Measurements from ENCODE around the gene SPATA2L. TPM values are rescaled to one million over a fixed set of nuclear protein-coding genes. Genes with fewer than 3 reads are reported as not detected.

SPATA2L gene
- total and polyA plus RNA-seq, 10 of the 15 experiments (the other 5 are each of a cell fraction or from before 2014, with no cell fraction given) = 0.20 to 6.9 (median 3.9) TPM; not detected in 1

DNA sequence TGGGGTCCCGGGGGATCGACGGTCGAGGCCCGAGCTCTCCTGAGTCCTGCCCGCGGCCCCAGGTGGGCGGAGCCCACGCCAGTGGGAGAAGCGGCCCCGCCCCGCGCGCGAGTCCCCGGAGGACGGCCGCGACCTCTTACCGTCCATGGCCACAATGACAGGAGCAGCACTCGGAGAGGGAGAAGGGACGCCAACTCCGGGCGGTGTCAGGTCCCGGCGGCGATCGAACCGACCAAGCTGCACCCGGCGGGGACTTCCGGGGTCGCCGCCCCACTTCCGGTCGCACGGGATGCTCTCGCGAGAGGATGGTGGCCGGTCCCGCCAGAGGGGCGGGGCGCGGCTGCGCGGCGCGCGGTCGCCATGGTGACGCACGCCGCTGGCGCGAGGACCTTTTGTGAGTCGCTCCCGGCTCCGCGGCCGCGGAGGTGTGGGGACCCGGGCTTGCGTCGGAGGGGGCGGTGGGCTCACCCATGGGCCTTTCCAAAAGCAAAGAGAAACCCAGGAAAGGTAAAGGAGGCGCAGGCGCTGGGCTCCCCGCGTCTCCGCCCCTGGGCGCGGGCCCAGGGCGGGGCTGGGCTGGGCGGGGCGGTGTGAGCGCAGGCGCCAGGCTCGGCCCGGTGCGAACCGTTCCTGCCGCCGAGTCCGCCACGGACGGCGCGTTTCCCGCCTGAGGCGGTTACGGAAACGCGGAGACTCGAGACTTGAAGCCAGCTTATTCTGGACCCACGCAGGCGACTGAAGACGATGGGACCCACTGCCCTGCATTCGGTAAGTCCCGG is 43.9 kb downstream of the SPATA2L start, which contains the start of the genes CHMP1A and SPATA33 (continued):
- peak; percentile 41; the same call in 1 of the 2 replicates for TF ChIP-seq BACH1 (IDR thresholded peaks at IDR 0.05; ENCODE audit: borderline replicate concordance)
- TF ChIP-seq, protein P1, sequence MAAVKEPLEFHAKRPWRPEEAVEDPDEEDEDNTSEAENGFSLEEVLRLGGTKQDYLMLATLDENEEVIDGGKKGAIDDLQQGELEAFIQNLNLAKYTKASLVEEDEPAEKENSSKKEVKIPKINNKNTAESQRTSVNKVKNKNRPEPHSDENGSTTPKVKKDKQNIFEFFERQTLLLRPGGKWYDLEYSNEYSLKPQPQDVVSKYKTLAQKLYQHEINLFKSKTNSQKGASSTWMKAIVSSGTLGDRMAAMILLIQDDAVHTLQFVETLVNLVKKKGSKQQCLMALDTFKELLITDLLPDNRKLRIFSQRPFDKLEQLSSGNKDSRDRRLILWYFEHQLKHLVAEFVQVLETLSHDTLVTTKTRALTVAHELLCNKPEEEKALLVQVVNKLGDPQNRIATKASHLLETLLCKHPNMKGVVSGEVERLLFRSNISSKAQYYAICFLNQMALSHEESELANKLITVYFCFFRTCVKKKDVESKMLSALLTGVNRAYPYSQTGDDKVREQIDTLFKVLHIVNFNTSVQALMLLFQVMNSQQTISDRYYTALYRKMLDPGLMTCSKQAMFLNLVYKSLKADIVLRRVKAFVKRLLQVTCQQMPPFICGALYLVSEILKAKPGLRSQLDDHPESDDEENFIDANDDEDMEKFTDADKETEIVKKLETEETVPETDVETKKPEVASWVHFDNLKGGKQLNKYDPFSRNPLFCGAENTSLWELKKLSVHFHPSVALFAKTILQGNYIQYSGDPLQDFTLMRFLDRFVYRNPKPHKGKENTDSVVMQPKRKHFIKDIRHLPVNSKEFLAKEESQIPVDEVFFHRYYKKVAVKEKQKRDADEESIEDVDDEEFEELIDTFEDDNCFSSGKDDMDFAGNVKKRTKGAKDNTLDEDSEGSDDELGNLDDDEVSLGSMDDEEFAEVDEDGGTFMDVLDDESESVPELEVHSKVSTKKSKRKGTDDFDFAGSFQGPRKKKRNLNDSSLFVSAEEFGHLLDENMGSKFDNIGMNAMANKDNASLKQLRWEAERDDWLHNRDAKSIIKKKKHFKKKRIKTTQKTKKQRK (IDR thresholded peaks at IDR 0.05; ENCODE audit: low read depth, low read length) = no peak
- TF ChIP-seq CBFB (IDR thresholded peaks at IDR 0.05; ENCODE audit: low read depth) = no peak; the same call in 1 of the 2 replicates
- TF ChIP-seq GATAD2B (conservative IDR thresholded peaks at IDR 0.05; ENCODE audit: low read depth) = peak; percentile 97
- no peak for TF ChIP-seq ZZZ3 (IDR thresholded peaks at IDR 0.05; ENCODE audit: control insufficient read depth, insufficient read length, low read depth)
- no peak for TF ChIP-seq CHD1 (IDR thresholded peaks at IDR 0.05; ENCODE audit: low read depth, low read length)
- no peak for TF ChIP-seq CBX3 (IDR thresholded peaks at IDR 0.05; ENCODE audit: borderline replicate concordance, low read depth)
- peak in 1 of 2 experiments; percentile 16; a peak in 1 of 4 replicates for TF ChIP-seq IKZF2 (IDR thresholded peaks at IDR 0.05)
- TF ChIP-seq RELA (IDR thresholded peaks at IDR 0.05; ENCODE audit: borderline replicate concordance, partially characterized antibody) = peak; percentile 9
- TF ChIP-seq, protein P2, sequence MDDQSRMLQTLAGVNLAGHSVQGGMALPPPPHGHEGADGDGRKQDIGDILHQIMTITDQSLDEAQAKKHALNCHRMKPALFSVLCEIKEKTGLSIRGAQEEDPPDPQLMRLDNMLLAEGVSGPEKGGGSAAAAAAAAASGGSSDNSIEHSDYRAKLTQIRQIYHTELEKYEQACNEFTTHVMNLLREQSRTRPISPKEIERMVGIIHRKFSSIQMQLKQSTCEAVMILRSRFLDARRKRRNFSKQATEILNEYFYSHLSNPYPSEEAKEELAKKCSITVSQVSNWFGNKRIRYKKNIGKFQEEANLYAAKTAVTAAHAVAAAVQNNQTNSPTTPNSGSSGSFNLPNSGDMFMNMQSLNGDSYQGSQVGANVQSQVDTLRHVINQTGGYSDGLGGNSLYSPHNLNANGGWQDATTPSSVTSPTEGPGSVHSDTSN (IDR thresholded peaks at IDR 0.05; ENCODE audit: insufficient replicate concordance, low read depth, low read length) = no peak
- TF ChIP-seq ZNF622 (IDR thresholded peaks at IDR 0.05) = no peak
- no peak for TF ChIP-seq NBN (IDR thresholded peaks at IDR 0.05)
- TF ChIP-seq CHD4 (IDR thresholded peaks at IDR 0.05) = no peak
- TF ChIP-seq SUZ12 (IDR thresholded peaks at IDR 0.05; ENCODE audit: unreplicated experiment) = no peak
- TF ChIP-seq SMARCA5 (IDR thresholded peaks at IDR 0.05) = no peak
- no peak for TF ChIP-seq ATF7 (IDR thresholded peaks at IDR 0.05; ENCODE audit: low read depth)
- peak; percentile 84 for TF ChIP-seq NR2C1 (IDR thresholded peaks at IDR 0.05)
- no peak for TF ChIP-seq CREM (IDR thresholded peaks at IDR 0.05; ENCODE audit: low read depth)
- TF ChIP-seq EGR1 (IDR thresholded peaks at IDR 0.05; ENCODE audit: borderline replicate concordance in 1 of 2, low read depth in 2 of 2, low read length in 2 of 2) = no peak
- no peak for TF ChIP-seq STAT3 (IDR thresholded peaks at IDR 0.05; ENCODE audit: low read depth, low read length)
- no peak for TF ChIP-seq ZNF24 (IDR thresholded peaks at IDR 0.05)
- peak; percentile 50; the same call in 1 of the 2 replicates for TF ChIP-seq HCFC1 (IDR thresholded peaks at IDR 0.05; ENCODE audit: low read length)
- no peak for TF ChIP-seq ZNF384 (IDR thresholded peaks at IDR 0.05; ENCODE audit: borderline replicate concordance, low read depth, low read length)
- TF ChIP-seq, protein P3, sequence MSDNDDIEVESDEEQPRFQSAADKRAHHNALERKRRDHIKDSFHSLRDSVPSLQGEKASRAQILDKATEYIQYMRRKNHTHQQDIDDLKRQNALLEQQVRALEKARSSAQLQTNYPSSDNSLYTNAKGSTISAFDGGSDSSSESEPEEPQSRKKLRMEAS (IDR thresholded peaks at IDR 0.05; ENCODE audit: low read depth, low read length) = no peak; the same call in 1 of the 2 replicates
- TF ChIP-seq NRF1 (conservative IDR thresholded peaks at IDR 0.05; ENCODE audit: low read depth, low read length) = peak; percentile 27; the same call in 1 of the 2 replicates
- TF ChIP-seq LARP7 (IDR thresholded peaks at IDR 0.05) = peak; percentile 85; the same call in 1 of the 2 replicates
- TF ChIP-seq, protein P4, sequence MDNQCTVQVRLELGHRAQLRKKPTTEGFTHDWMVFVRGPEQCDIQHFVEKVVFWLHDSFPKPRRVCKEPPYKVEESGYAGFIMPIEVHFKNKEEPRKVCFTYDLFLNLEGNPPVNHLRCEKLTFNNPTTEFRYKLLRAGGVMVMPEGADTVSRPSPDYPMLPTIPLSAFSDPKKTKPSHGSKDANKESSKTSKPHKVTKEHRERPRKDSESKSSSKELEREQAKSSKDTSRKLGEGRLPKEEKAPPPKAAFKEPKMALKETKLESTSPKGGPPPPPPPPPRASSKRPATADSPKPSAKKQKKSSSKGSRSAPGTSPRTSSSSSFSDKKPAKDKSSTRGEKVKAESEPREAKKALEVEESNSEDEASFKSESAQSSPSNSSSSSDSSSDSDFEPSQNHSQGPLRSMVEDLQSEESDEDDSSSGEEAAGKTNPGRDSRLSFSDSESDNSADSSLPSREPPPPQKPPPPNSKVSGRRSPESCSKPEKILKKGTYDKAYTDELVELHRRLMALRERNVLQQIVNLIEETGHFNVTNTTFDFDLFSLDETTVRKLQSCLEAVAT (IDR thresholded peaks at IDR 0.05) = no peak
